Esophagus squamous epithelium (tissue), 5 donors: ENCODE data around the gene COA5. TPM values are rescaled to one million over a fixed set of nuclear protein-coding genes. Genes with fewer than 3 reads are reported as not detected.
A peak's percentile ranks its signal among the peaks of the same experiment; 100 is the strongest.

Experiments
- DNase-seq: peaks from one replicate; lab custom pipeline; 2025; lab: John Stamatoyannopoulos, UW
- H3K27ac ChIP-seq, 4 donors: fragments of 200-600 bp; sonication (generic); one replicate each; pipeline ENCODE4 v1.5.1; 2016 to 2019; ENCODE audit warnings: mild to moderate bottlenecking in 1 of 4
- H3K27me3 ChIP-seq, 4 donors: fragments of 200-600 bp; sonication (generic); 1 replicate in 3 of 4; 2 replicates in 1 of 4; pipeline versions ENCODE4 v1.5.1 to v1.6.0; 2017 to 2021; ENCODE audit warnings: antibody characterized with exemption in 1 of 4
- H3K36me3 ChIP-seq, 3 donors: fragments of 200-600 bp; sonication (generic); one replicate each; pipeline ENCODE4 v1.5.1; 2016 to 2019
- H3K4me1 ChIP-seq, 3 donors: fragments of 200-600 bp; sonication (generic); one replicate each; pipeline ENCODE4 v1.5.1; 2017 to 2019
- H3K4me3 ChIP-seq, 4 donors: fragments of 200-600 bp; sonication (generic); 1 replicate in 3 of 4; 2 replicates in 1 of 4; pipeline ENCODE4 v1.5.1; 2016 to 2019; ENCODE audit warnings: mild to moderate bottlenecking in 2 of 4, moderate library complexity in 1 of 4
- H3K9me3 ChIP-seq, 3 donors: fragments of 200-600 bp; sonication (generic); one replicate each; pipeline ENCODE4 v1.5.1; 2016 to 2019
- CTCF ChIP-seq, 6 experiments: fragments of 450-650 bp in 4 of 6; fragments of 200-600 bp in 2 of 6; sonication (generic) in 2 of 6; IDR thresholded peaks; one replicate each; pipeline ENCODE4 v1.5.1; 2016 to 2019; ENCODE audit warnings: antibody characterized with exemption in 6 of 6, mild to moderate bottlenecking in 4 of 6, moderate library complexity in 4 of 6
- POLR2A ChIP-seq, 4 donors: fragments of 450-650 bp; IDR thresholded peaks; one replicate each; pipeline ENCODE4 v1.6.1; 2017; ENCODE audit warnings: antibody characterized with exemption in 4 of 4, mild to moderate bottlenecking in 4 of 4, moderate library complexity in 3 of 4
- WGBS, 2 donors: methylation state at CpG; one replicate each; pipeline ENCODE4 v1.1.5; 2018; 5-methylcytosine and 5-hydroxymethylcytosine counted together
- intact Hi-C: fragments of 100-400 bp; cut with DNase I; formaldehyde crosslinking; loops from one replicate; pipeline ENCODE4 v1.15.0; 2022
- total RNA-seq, 4 donors: library from RNA; depleted of rRNA; stranded (reverse); fragments of >200 nt; gene quantifications; one replicate each; pipeline ENCODE4 v1.1.0, GENCODE V29; 2016
- donor health status: DM: yes; HTN: yes; CAD: no.

Gene COA5
- total RNA-seq, 4 donors from 2014 or later, result 15.5 to 37.8 (median 19.4) TPM

- 75 to 78% methylated on average over 10 of the region's 10 CpGs for WGBS, 2 donors
- H3K36me3 ChIP-seq, result peaks cover 0 to 54% (median 0%) of the 10 kb centered on the region in 3 donors
Observed at GRCh38 chr2:98637401-98638147, 29.3 kb upstream of the COA5 start.

GRCh38 chr2:98634406-98635092 lies 26.2 kb upstream of the COA5 start:
- WGBS, 2 donors, result 70 to 78% methylated on average over 8 to 9 of the region's 9 CpGs
- intact Hi-C loops, result no loop called here
- Histone ChIP-seq H3K27me3 (no peaks in the 10 kb centered on the region), H3K9me3 (no peaks in the 10 kb centered on the region), H3K4me3 (no peak overlapping the region), H3K4me1 (no peaks in the 10 kb centered on the region), H3K27ac (no peak overlapping the region), H3K36me3 (peaks cover 0 to 58% (median 5%) of the 10 kb centered on the region in 3 donors)
- no peak for TF ChIP-seq POLR2A (IDR thresholded peaks at IDR 0.05)
- TF ChIP-seq CTCF (IDR thresholded peaks at IDR 0.05), result peak in 1 of 6 experiments; percentile 21
- no peak for DNase-seq

More at GRCh38 chr2:98637401-98638147, 29.3 kb upstream of the COA5 start:
- H3K9me3 ChIP-seq, result no peaks in the 10 kb centered on the region
- H3K4me3 ChIP-seq, result no peak overlapping the region
- H3K27ac ChIP-seq, result no peak overlapping the region
- intact Hi-C loops, result no loop called here
- no peak for DNase-seq
- TF ChIP-seq POLR2A (IDR thresholded peaks at IDR 0.05), result no peak
- no peak for TF ChIP-seq CTCF (IDR thresholded peaks at IDR 0.05)
- H3K4me1 ChIP-seq, result no peaks in the 10 kb centered on the region
- H3K27me3 ChIP-seq, result no peaks in the 10 kb centered on the region

GRCh38 chr2:98632351-98632750 lies 24.0 kb upstream of the COA5 start:
- H3K36me3 ChIP-seq, result peaks cover 0 to 54% (median 5%) of the 10 kb centered on the region in 3 donors

GRCh38 chr2:98623657-98624056 lies 15.3 kb upstream of the COA5 start:
- WGBS, 2 donors, result 20 to 82% methylated on average over 1 to 5 of the region's 5 CpGs
- intact Hi-C loops, result no loop called here
- Histone ChIP-seq H3K9me3 (no peaks in the 10 kb centered on the region), H3K4me1 (no peaks in the 10 kb centered on the region), H3K36me3 (peaks cover 0 to 29% (median 4%) of the 10 kb centered on the region in 3 donors), H3K27me3 (no peaks in the 10 kb centered on the region), H3K27ac (no peak overlapping the region), H3K4me3 (no peak overlapping the region)
- TF ChIP-seq CTCF (IDR thresholded peaks at IDR 0.05) (no peak), POLR2A (IDR thresholded peaks at IDR 0.05) (no peak)
- no peak for DNase-seq

More at GRCh38 chr2:98632351-98632750, 24.0 kb upstream of the COA5 start:
- Histone ChIP-seq H3K4me3 (no peak overlapping the region), H3K27ac (no peak overlapping the region), H3K4me1 (no peaks in the 10 kb centered on the region), H3K27me3 (no peaks in the 10 kb centered on the region), H3K9me3 (no peaks in the 10 kb centered on the region)
- intact Hi-C loops, result no loop called here
- 79 to 86% methylated on average over 3 of the region's 3 CpGs for WGBS, 2 donors
- no peak for DNase-seq
- TF ChIP-seq POLR2A (IDR thresholded peaks at IDR 0.05), result no peak
- TF ChIP-seq CTCF (IDR thresholded peaks at IDR 0.05), result no peak

- intact Hi-C loops, result no loop called here
- no peaks in the 10 kb centered on the region for H3K27me3 ChIP-seq
Observed at GRCh38 chr2:98617149-98617548, 8.8 kb upstream of the COA5 start.

More at GRCh38 chr2:98617149-98617548, 8.8 kb upstream of the COA5 start:
- H3K9me3 ChIP-seq, result no peaks in the 10 kb centered on the region
- TF ChIP-seq CTCF (IDR thresholded peaks at IDR 0.05), result no peak
- TF ChIP-seq POLR2A (IDR thresholded peaks at IDR 0.05), result no peak
- peaks cover 0 to 86% (median 4%) of the 10 kb centered on the region in 3 donors for H3K36me3 ChIP-seq
- DNase-seq, result no peak
- H3K27ac ChIP-seq, result no peak overlapping the region
- no peaks in the 10 kb centered on the region for H3K4me1 ChIP-seq
- H3K4me3 ChIP-seq, result no peak overlapping the region
- WGBS, 2 donors, result 58 to 70% methylated on average over 5 of the region's 5 CpGs
